CD4-positive, alpha-beta memory T cell (primary cell): Measurements from ENCODE around the gene TEKT3. TPM values are rescaled to one million over a fixed set of nuclear protein-coding genes. Genes with fewer than 3 reads are reported as not detected.

Source experiments
- CTCF ChIA-PET: fragments of 350-600 bp; sonication (Branson Sonifier 250); formaldehyde crosslinking; loops from one replicate; lab custom pipeline; 2021; ENCODE audit warnings: inconsistent platforms; ENCODE audit not compliant: partially characterized antibody; lab: Charles Lee
- POLR2A ChIA-PET: fragments of 350-600 bp; sonication (Branson Sonifier 250); formaldehyde crosslinking; loops from one replicate; lab custom pipeline; 2021; ENCODE audit not compliant: partially characterized antibody; lab: Charles Lee
- DNase-seq, 5 donors: peaks; one replicate each; pipeline versions ENCODE4 v3.0.0 to v3.0.0-alpha.2; 2020 to 2022; ENCODE audit warnings: mixed read lengths in 1 of 5
- H3K27ac ChIP-seq: one replicate; pipeline ENCODE4 v1.7.0; 2013; ENCODE audit warnings: low read depth, low read length
- H3K27me3 ChIP-seq: 2 replicates; pipeline ENCODE4 v1.7.0; 2013; ENCODE audit warnings: mild to moderate bottlenecking, low read length, moderate library complexity; ENCODE audit not compliant: insufficient read depth
- H3K36me3 ChIP-seq: 2 replicates; pipeline ENCODE4 v1.7.0; 2013; ENCODE audit warnings: mild to moderate bottlenecking, low read length, moderate library complexity; ENCODE audit not compliant: insufficient read depth
- H3K4me1 ChIP-seq: 2 replicates; pipeline ENCODE4 v1.7.0; 2013; ENCODE audit warnings: mild to moderate bottlenecking, low read length, moderate library complexity; ENCODE audit not compliant: insufficient read depth
- H3K4me3 ChIP-seq, 2 donors: one replicate each; pipeline ENCODE4 v1.7.0; 2013; ENCODE audit warnings: low read length in 2 of 2, mild to moderate bottlenecking in 1 of 2
- H3K9me3 ChIP-seq, 2 donors: one replicate each; pipeline ENCODE4 v1.7.0; 2013; ENCODE audit warnings: low read length in 2 of 2, control low read depth in 1 of 2; ENCODE audit not compliant: control insufficient read depth in 1 of 2
- H3K27ac Mint-ChIP-seq, 7 donors: one replicate each; pipeline ENCODE4 v1.8.0; 2020 to 2021; ENCODE audit warnings: mixed read lengths in 7 of 7, mild to moderate bottlenecking in 6 of 7, inconsistent platforms in 3 of 7, moderate library complexity in 3 of 7
- H3K27me3 Mint-ChIP-seq, 2 donors: one replicate each; pipeline ENCODE4 v1.8.0; 2020 to 2021; ENCODE audit warnings: mixed read lengths in 2 of 2
- H3K36me3 Mint-ChIP-seq, 2 donors: one replicate each; pipeline ENCODE4 v1.8.0; 2020 to 2021; ENCODE audit warnings: mixed read lengths in 2 of 2, inconsistent platforms in 1 of 2, mild to moderate bottlenecking in 1 of 2
- H3K4me1 Mint-ChIP-seq, 4 donors: one replicate each; pipeline ENCODE4 v1.8.0; 2020 to 2021; ENCODE audit warnings: mixed read lengths in 4 of 4, mild to moderate bottlenecking in 1 of 4
- H3K4me3 Mint-ChIP-seq, 8 donors: one replicate each; pipeline ENCODE4 v1.8.0; 2020 to 2021; ENCODE audit warnings: mixed read lengths in 8 of 8, mild to moderate bottlenecking in 7 of 8, moderate library complexity in 6 of 8, inconsistent platforms in 3 of 8
- H3K9me3 Mint-ChIP-seq, 8 donors: one replicate each; pipeline ENCODE4 v1.8.0; 2020 to 2021; ENCODE audit warnings: mixed read lengths in 8 of 8, mild to moderate bottlenecking in 5 of 8, inconsistent platforms in 3 of 8, moderate library complexity in 1 of 8
- intact Hi-C: fragments of 100-400 bp; cut with micrococcal nuclease; formaldehyde crosslinking; loops from one replicate; pipeline ENCODE4 v1.15.1; 2023
- polyA plus RNA-seq, 2 donors: library from polyadenylated mRNA; unstranded; fragments of 300-500 nt; fragmentation: Illumina TruSeq; gene quantifications; one replicate each; pipeline ENCODE4 v1.2.3, GENCODE V29; 2021
- total RNA-seq, 2 experiments: library from RNA; stranded (reverse); gene quantifications; one replicate each; pipeline ENCODE4 v1.2.3, GENCODE V29; 2021

TEKT3 gene
- total and polyA plus RNA-seq, 4 experiments from 2014 or later: 0.42 to 0.76 TPM; not detected in 2

DNA sequence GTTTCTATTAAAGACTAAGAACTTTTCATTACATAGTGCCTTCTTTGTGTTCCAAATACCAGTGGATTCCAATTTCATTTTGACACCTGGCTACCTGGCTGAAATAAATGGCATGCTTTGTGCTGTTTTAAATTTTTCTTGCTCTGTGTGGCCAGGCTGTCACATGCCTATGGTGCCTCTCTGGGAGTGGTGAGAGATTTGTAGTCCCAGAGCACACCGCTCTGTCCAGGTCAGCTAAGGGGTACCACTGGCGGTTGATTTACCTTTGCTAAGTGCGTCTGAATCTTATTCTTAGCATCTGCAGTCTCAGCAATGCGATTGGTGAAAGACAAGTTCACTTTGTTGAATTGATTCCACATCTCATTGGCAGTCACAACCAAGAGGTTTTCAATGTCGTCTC lies 29.4 kb downstream of the TEKT3 start:
- no peaks in the 10 kb centered on the region for H3K4me1 Mint-ChIP-seq
- no peak for DNase-seq
- intact Hi-C loops: no loop called here
- H3K4me3 ChIP-seq: no peak overlapping the region
- H3K27me3 ChIP-seq: no peaks in the 10 kb centered on the region
- H3K36me3 ChIP-seq: no peaks in the 10 kb centered on the region
- no peaks in the 10 kb centered on the region for H3K36me3 Mint-ChIP-seq
- H3K4me3 Mint-ChIP-seq: no peak overlapping the region
- H3K27me3 Mint-ChIP-seq: no peaks in the 10 kb centered on the region
- POLR2A ChIA-PET: no interaction called here
- H3K27ac Mint-ChIP-seq: no peak overlapping the region
- H3K27ac ChIP-seq: no peak overlapping the region
- H3K9me3 ChIP-seq: no peaks in the 10 kb centered on the region
- CTCF ChIA-PET: no interaction called here
- H3K9me3 Mint-ChIP-seq: no peaks in the 10 kb centered on the region
- H3K4me1 ChIP-seq: no peaks in the 10 kb centered on the region

DNA sequence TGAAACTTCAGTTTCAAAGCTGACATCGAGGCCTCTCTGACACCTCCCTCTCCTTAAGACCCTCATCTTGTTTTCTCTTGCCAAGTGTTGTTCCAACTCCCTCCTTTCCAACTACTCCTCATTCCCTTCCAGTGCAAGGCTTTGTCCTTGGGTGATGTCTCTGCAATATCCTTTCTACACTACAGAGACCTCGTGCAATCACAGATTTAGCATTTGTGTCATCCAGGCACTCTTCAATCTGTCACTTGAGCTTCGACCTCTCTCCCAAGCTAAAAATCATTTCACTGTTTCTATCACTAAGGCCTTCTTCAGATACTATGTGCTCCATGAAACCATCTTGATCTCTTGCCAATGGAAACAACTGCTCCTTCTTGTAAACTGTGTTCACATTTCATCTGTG lies 31.6 kb downstream of the TEKT3 start:
- DNase-seq: no peak
- Histone ChIP-seq H3K4me3 (no peak overlapping the region), H3K4me1 (no peaks in the 10 kb centered on the region), H3K9me3 (no peaks in the 10 kb centered on the region), H3K36me3 (no peaks in the 10 kb centered on the region), H3K27ac (no peak overlapping the region), H3K27me3 (no peaks in the 10 kb centered on the region)
- intact Hi-C loops: no loop called here
- peaks cover 0 to 2% of the 10 kb centered on the region in 2 donors for H3K27me3 Mint-ChIP-seq
- no peaks in the 10 kb centered on the region for H3K36me3 Mint-ChIP-seq
- CTCF ChIA-PET: no interaction called here
- no peaks in the 10 kb centered on the region for H3K4me1 Mint-ChIP-seq
- H3K9me3 Mint-ChIP-seq: no peaks in the 10 kb centered on the region
- no peak overlapping the region for H3K27ac Mint-ChIP-seq
- POLR2A ChIA-PET: no interaction called here
- no peak overlapping the region for H3K4me3 Mint-ChIP-seq

DNA sequence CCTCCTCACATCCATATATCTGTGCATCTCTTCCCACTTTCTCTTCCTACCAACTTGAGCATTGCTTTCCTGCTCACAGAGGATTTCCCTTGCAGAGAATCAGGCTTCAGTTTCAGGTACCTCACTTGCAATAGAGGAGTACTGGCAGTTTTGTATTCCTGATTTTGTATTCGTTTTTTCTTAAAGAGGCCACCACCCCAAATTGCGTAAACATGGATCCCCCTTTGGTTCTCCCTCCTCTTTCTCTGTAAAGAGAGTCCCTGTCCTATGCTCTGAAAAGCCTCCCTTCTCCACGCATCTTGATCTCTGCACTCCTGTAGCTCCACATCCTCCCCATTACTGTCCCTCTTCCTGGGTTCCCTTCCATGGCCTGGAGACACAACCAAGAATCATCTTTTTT lies 32.2 kb downstream of the TEKT3 start:
- DNase-seq: no peak
- POLR2A ChIA-PET: no interaction called here
- Mint-ChIP-seq H3K27me3 (peaks cover 2 to 3% of the 10 kb centered on the region in 2 donors), H3K27ac (no peak overlapping the region), H3K9me3 (no peaks in the 10 kb centered on the region), H3K4me3 (no peak overlapping the region), H3K36me3 (no peaks in the 10 kb centered on the region), H3K4me1 (no peaks in the 10 kb centered on the region)
- Histone ChIP-seq H3K27me3 (no peaks in the 10 kb centered on the region), H3K27ac (no peak overlapping the region), H3K4me1 (no peaks in the 10 kb centered on the region), H3K36me3 (no peaks in the 10 kb centered on the region), H3K4me3 (no peak overlapping the region), H3K9me3 (no peaks in the 10 kb centered on the region)
- intact Hi-C loops: no loop called here
- CTCF ChIA-PET: no interaction called here

DNA sequence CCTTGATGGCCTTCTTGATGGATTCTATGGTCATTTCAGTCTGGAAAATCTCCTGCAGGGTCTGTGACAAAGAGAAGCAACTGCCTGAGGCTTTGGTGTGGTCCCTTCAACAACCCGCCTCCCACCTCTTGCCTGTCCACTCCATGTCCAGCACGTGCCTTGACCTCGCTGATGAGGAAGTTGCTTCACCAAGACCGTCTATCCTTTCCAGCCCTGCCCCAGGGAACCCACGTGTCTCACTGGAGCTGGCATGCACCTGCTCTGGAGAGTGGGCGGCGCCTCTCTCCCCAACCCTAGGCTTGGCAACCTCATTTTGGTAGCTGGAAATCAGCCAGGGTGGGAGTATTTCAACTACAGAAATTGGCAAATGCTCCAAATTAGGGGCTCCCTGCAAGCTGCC lies 32.6 kb downstream of the TEKT3 start:
- peaks cover 2 to 3% of the 10 kb centered on the region in 2 donors for H3K27me3 Mint-ChIP-seq
- H3K27ac ChIP-seq: no peak overlapping the region
- no peak overlapping the region for H3K27ac Mint-ChIP-seq
- no peaks in the 10 kb centered on the region for H3K27me3 ChIP-seq
- no peak for DNase-seq
- H3K4me1 Mint-ChIP-seq: no peaks in the 10 kb centered on the region
- no peaks in the 10 kb centered on the region for H3K36me3 ChIP-seq
- POLR2A ChIA-PET: no interaction called here
- no peaks in the 10 kb centered on the region for H3K36me3 Mint-ChIP-seq
- intact Hi-C loops: no loop called here
- no peaks in the 10 kb centered on the region for H3K9me3 Mint-ChIP-seq
- no peak overlapping the region for H3K4me3 ChIP-seq
- CTCF ChIA-PET: no interaction called here
- H3K4me3 Mint-ChIP-seq: no peak overlapping the region
- no peaks in the 10 kb centered on the region for H3K4me1 ChIP-seq
- H3K9me3 ChIP-seq: no peaks in the 10 kb centered on the region

DNA sequence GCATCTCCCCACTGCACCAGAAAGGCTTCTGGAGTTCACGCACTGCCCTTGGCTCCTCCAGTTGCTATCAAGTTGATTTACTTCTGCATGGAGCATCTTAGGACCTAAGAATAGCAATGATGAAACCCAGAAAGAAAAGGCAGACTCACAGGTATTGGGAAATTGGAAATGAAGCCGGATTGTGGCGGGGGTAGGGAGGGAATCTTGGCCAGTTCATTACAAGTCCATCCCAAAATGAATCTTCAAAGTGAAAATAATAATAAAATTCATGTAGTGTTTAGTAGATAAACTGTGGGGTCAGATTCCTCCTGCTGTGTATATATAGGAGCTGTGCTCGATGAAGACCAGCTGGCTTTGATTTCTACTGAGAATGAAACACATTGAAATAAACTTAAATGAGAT lies 33.7 kb downstream of the TEKT3 start:
- ChIA-PET CTCF (no interaction called here), POLR2A (no interaction called here)
- Histone ChIP-seq H3K9me3 (no peaks in the 10 kb centered on the region), H3K36me3 (no peaks in the 10 kb centered on the region), H3K27me3 (no peaks in the 10 kb centered on the region), H3K4me1 (no peaks in the 10 kb centered on the region), H3K27ac (no peak overlapping the region), H3K4me3 (no peak overlapping the region)
- Mint-ChIP-seq H3K36me3 (no peaks in the 10 kb centered on the region), H3K9me3 (no peaks in the 10 kb centered on the region), H3K27ac (no peak overlapping the region), H3K27me3 (peaks cover 2 to 5% of the 10 kb centered on the region in 2 donors), H3K4me1 (no peaks in the 10 kb centered on the region), H3K4me3 (no peak overlapping the region)
- DNase-seq: no peak
- intact Hi-C loops: no loop called here

DNA sequence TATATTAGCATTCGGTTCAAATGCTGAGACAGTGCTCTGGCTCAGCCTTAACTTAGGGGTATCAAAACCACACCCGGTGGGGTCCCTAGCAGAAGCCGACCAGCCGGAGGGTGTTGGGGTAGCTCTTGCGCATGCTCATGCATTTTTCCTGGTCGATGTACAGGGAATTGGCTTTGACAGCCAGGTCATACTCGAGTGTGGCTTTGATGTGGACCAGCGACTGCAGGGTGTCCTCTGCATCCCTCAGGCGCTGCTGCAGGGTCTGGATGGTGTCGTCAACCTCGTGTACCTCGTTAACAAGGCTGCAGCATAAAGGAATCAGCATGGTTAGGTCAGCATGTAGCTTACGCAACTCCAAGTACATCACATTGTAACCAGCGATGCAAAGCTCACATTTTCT lies 37.5 kb downstream of the TEKT3 start:
- H3K4me1 Mint-ChIP-seq: no peaks in the 10 kb centered on the region
- Histone ChIP-seq H3K27ac (no peak overlapping the region), H3K4me3 (no peak overlapping the region), H3K4me1 (no peaks in the 10 kb centered on the region), H3K36me3 (no peaks in the 10 kb centered on the region), H3K9me3 (no peaks in the 10 kb centered on the region), H3K27me3 (no peaks in the 10 kb centered on the region)
- DNase-seq: no peak
- H3K27ac Mint-ChIP-seq: no peak overlapping the region
- no peaks in the 10 kb centered on the region for H3K36me3 Mint-ChIP-seq
- H3K27me3 Mint-ChIP-seq: peaks cover 10 to 11% of the 10 kb centered on the region in 2 donors
- no peak overlapping the region for H3K4me3 Mint-ChIP-seq
- no peaks in the 10 kb centered on the region for H3K9me3 Mint-ChIP-seq
- ChIA-PET POLR2A (no interaction called here), CTCF (no interaction called here)
- intact Hi-C loops: no loop called here

DNA sequence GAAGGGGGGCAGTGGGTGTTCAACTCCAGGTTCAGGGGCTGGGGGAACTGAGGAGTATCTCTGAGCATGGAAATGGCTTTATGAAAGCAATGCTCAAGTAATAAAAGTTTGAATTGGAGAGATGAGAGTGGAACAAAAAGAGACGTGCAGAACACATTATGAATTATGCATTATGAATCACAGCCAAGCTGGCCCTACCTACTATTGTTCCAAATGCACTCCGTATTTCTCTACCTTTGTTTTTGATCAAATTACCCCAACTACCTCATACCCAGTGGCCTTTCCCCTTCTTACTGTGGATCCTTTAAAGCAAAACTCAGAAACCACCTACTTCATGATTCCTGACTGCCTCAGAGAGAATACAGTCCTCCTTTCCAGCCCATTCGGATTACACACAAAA lies 38.1 kb downstream of the TEKT3 start:
- no peak overlapping the region for H3K4me3 ChIP-seq
- Mint-ChIP-seq H3K4me3 (no peak overlapping the region), H3K27me3 (peaks cover 10 to 11% of the 10 kb centered on the region in 2 donors), H3K9me3 (no peaks in the 10 kb centered on the region), H3K36me3 (no peaks in the 10 kb centered on the region), H3K27ac (no peak overlapping the region), H3K4me1 (no peaks in the 10 kb centered on the region)
- no peaks in the 10 kb centered on the region for H3K36me3 ChIP-seq
- no peaks in the 10 kb centered on the region for H3K4me1 ChIP-seq
- H3K9me3 ChIP-seq: no peaks in the 10 kb centered on the region
- DNase-seq: no peak
- POLR2A ChIA-PET: no interaction called here
- no peaks in the 10 kb centered on the region for H3K27me3 ChIP-seq
- intact Hi-C loops: no loop called here
- CTCF ChIA-PET: no interaction called here
- H3K27ac ChIP-seq: no peak overlapping the region

DNA sequence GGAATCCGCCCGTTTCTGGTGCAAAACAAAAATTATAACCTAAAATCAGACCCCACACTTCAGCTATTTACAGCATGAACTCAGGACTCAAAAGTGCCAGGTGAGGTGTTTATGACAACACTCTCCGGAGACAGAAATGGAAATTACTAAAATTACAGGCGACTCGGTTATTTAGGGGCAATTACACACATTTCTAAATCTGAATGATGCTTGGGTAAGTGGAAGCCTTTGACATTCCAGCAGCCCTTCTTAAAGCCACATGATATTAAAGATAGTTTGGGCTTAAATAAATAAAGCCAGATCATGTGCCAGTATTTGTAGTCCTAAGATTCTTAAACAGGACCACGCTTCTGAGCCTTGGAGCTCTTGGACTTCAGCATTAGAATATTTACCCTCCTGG lies 39.6 kb downstream of the TEKT3 start:
- H3K36me3 Mint-ChIP-seq: no peaks in the 10 kb centered on the region
- POLR2A ChIA-PET: no interaction called here

More for the DNA sequence above, 39.6 kb downstream of the TEKT3 start:
- Histone ChIP-seq H3K27me3 (no peaks in the 10 kb centered on the region), H3K4me1 (no peaks in the 10 kb centered on the region), H3K36me3 (no peaks in the 10 kb centered on the region), H3K27ac (no peak overlapping the region), H3K4me3 (no peak overlapping the region), H3K9me3 (no peaks in the 10 kb centered on the region)
- CTCF ChIA-PET: no interaction called here
- no peak overlapping the region for H3K27ac Mint-ChIP-seq
- DNase-seq: no peak
- no peak overlapping the region for H3K4me3 Mint-ChIP-seq
- no peaks in the 10 kb centered on the region for H3K4me1 Mint-ChIP-seq
- H3K9me3 Mint-ChIP-seq: no peaks in the 10 kb centered on the region
- intact Hi-C loops: no loop called here
- peaks cover 10 to 11% of the 10 kb centered on the region in 2 donors for H3K27me3 Mint-ChIP-seq
